A549 (cell line): Measurements from ENCODE around the gene CLDN5. TPM values are rescaled to one million over a fixed set of nuclear protein-coding genes. Genes with fewer than 3 reads are reported as not detected.

ENCODE experiments used
- ATAC-seq, 2 experiments: fragments of 200-7000 bp in 1 of 2; fragments of >200 bp in 1 of 2; cut with Nextera tagmentation in 1 of 2; cut with Tn5 transposase in 1 of 2; 3 replicates each; pipeline versions ENCODE4 v1.8.0 to v1.9.1; 2018 to 2020; ENCODE audit warnings: mild to moderate bottlenecking in 1 of 2, moderate library complexity in 1 of 2
- CTCF ChIA-PET: fragments of 300-600 bp; sonication (Branson Sonifier 250); formaldehyde crosslinking; extraction: SDS; loops from one replicate; lab custom pipeline; 2021; ENCODE audit warnings: antibody characterized with exemption, inconsistent platforms; lab: Yijun Ruan, JAX
- POLR2A ChIA-PET: fragments of 350-600 bp; formaldehyde crosslinking; extraction: SDS; loops from one replicate; lab custom pipeline; 2021; ENCODE audit warnings: antibody characterized with exemption, inconsistent platforms; lab: Yijun Ruan, JAX
- DNase-seq, 2 experiments: peaks; one replicate each; pipeline versions ENCODE4 v3.0.0 to v3.0.0-alpha.2; 2011 to 2016; ENCODE audit warnings: low read depth in 1 of 2, low spot score in 1 of 2
- FAIRE-seq: peaks from 2 replicates; lab custom pipeline; 2011; peaks lifted over from hg19 to GRCh38; lab: Jason Lieb, UNC
- H3K27ac ChIP-seq, 2 experiments: fragments of >200 bp; sonication (Bioruptor Twin); formaldehyde crosslinking; 3 replicates each; pipeline ENCODE4 v1.5.1; 2016 to 2017
- H3K4me1 ChIP-seq: fragments of >200 bp; sonication (Bioruptor Twin); formaldehyde crosslinking; 3 replicates; pipeline ENCODE4 v1.6.1; 2016
- H3K4me2 ChIP-seq: fragments of >200 bp; sonication (Bioruptor Twin); formaldehyde crosslinking; 3 replicates; pipeline ENCODE4 v1.6.1; 2016
- H3K4me3 ChIP-seq: fragments of >200 bp; sonication (Bioruptor Twin); formaldehyde crosslinking; 3 replicates; pipeline ENCODE4 v1.5.1; 2016
- H3K9me3 ChIP-seq: fragments of >200 bp; sonication (Bioruptor Twin); formaldehyde crosslinking; 3 replicates; pipeline ENCODE4 v1.6.1; 2016
- CBX2 ChIP-seq: fragments of 200-600 bp; sonication (generic); IDR thresholded peaks from 2 replicates; pipeline ENCODE4 v1.6.1; 2016; ENCODE audit warnings: low read depth, mild to moderate bottlenecking, borderline replicate concordance
- CBX8 ChIP-seq: fragments of 200-600 bp; sonication (generic); IDR thresholded peaks from 2 replicates; pipeline ENCODE4 v1.6.1; 2016
- EP300 ChIP-seq, 2 experiments: fragments of >200 bp; sonication (Bioruptor Twin); formaldehyde crosslinking; IDR thresholded peaks; 2 replicates in 1 of 2; 3 replicates in 1 of 2; pipeline ENCODE4 v1.6.1; 2016 to 2017
- FOSL2 ChIP-seq, 2 experiments: fragments of 450-650 bp in 1 of 2; fragments of >200 bp in 1 of 2; sonication (Bioruptor Twin) in 1 of 2; formaldehyde crosslinking; IDR thresholded peaks; 2 replicates each; pipeline versions ENCODE4 v1.5.0 to v1.6.1; 2016 to 2020; ENCODE audit warnings: mild to moderate bottlenecking in 1 of 2, moderate library complexity in 1 of 2
- FOXS1 ChIP-seq: fragments of 250-450 bp; sonication (Bioruptor Pico); IDR thresholded peaks from 2 replicates; pipeline ENCODE4 v1.5.0; 2020; ENCODE audit warnings: mild to moderate bottlenecking, moderate library complexity
- GATA3 ChIP-seq: IDR thresholded peaks from 2 replicates; pipeline ENCODE4 v1.6.1; 2012; ENCODE audit warnings: borderline replicate concordance
- HES2 ChIP-seq: fragments of >200 bp; sonication (Bioruptor Twin); formaldehyde crosslinking; IDR thresholded peaks from 2 replicates; pipeline ENCODE4 v1.6.1; 2016
- HMGXB4 ChIP-seq: fragments of 250-450 bp; sonication (Bioruptor Pico); IDR thresholded peaks from 2 replicates; pipeline ENCODE4 v1.5.0; 2021; ENCODE audit warnings: mild to moderate bottlenecking, moderate library complexity, borderline replicate concordance
- HOXA7 ChIP-seq: fragments of 250-450 bp; sonication (Bioruptor Pico); IDR thresholded peaks from 2 replicates; pipeline ENCODE4 v1.5.0; 2020; ENCODE audit warnings: mild to moderate bottlenecking, moderate library complexity
- HOXB5 ChIP-seq: fragments of 250-450 bp; sonication (Bioruptor Pico); IDR thresholded peaks from 2 replicates; pipeline ENCODE4 v1.5.0; 2020; ENCODE audit warnings: mild to moderate bottlenecking, moderate library complexity
- JUNB ChIP-seq: fragments of >200 bp; sonication (Bioruptor Twin); formaldehyde crosslinking; IDR thresholded peaks from 2 replicates; pipeline ENCODE4 v1.6.1; 2016
- NPAS2 ChIP-seq: fragments of 250-450 bp; sonication (Bioruptor Pico); IDR thresholded peaks from 2 replicates; pipeline ENCODE4 v1.8.0; 2022; ENCODE audit warnings: mild to moderate bottlenecking, moderate library complexity, borderline replicate concordance
- POLR2AphosphoS2 ChIP-seq: conservative IDR thresholded peaks from 2 replicates; pipeline ENCODE4 v1.6.1; 2012; ENCODE audit warnings: low read length, improper control_type of control experiment, inconsistent platforms
- RARB ChIP-seq: fragments of 250-450 bp; sonication (Bioruptor Pico); IDR thresholded peaks from 2 replicates; pipeline ENCODE4 v1.8.0; 2021; ENCODE audit warnings: mild to moderate bottlenecking, moderate library complexity
- SMC3 ChIP-seq: fragments of >200 bp; sonication (Bioruptor Twin); formaldehyde crosslinking; IDR thresholded peaks from 3 replicates; pipeline ENCODE4 v1.6.1; 2018; ENCODE audit warnings: inconsistent platforms
- SREBF2 ChIP-seq: fragments of 450-650 bp; IDR thresholded peaks from 2 replicates; pipeline ENCODE4 v1.6.1; 2014; ENCODE audit warnings: mild to moderate bottlenecking, moderate library complexity
- TP53 ChIP-seq: fragments of 250-450 bp; sonication (Bioruptor Pico); IDR thresholded peaks from 2 replicates; pipeline ENCODE4 v1.5.0; 2021; ENCODE audit warnings: mild to moderate bottlenecking, moderate library complexity
- ZFP36 ChIP-seq: fragments of 450-650 bp; IDR thresholded peaks from 2 replicates; pipeline ENCODE4 v1.6.1; 2014; ENCODE audit warnings: borderline replicate concordance; ENCODE audit not compliant: partially characterized antibody
- ZSCAN20 ChIP-seq: fragments of 250-450 bp; sonication (Bioruptor Pico); IDR thresholded peaks from 2 replicates; pipeline ENCODE4 v1.8.0; 2022; ENCODE audit warnings: mild to moderate bottlenecking, moderate library complexity
- WGBS: methylation state at CpG from one replicate; pipeline ENCODE4 v1.1.6; 2017; ENCODE audit errors: missing lambda C conversion rate; 5-methylcytosine and 5-hydroxymethylcytosine counted together
- polyA plus RNA-seq, 4 experiments: library from polyadenylated mRNA; depleted of rRNA in 3 of 4; stranded (reverse); fragments of >200 nt; fragmentation: RNase III in 1 of 4; extraction: RNeasy Plus Mini Kit Qiagen cat#74134 plus additional on column Dnase treatment in 1 of 4; gene quantifications; 2 replicates in 3 of 4; 3 replicates in 1 of 4; pipeline ENCODE4 v1.2.3, GENCODE V29; 2011 to 2017
- TF ChIP-seq, protein P1 (sequence below): fragments of 450-650 bp; IDR thresholded peaks from 2 replicates; pipeline ENCODE4 v1.6.1; 2014; ENCODE audit warnings: antibody characterized with exemption

The CLDN5 gene
- polyA plus RNA-seq, 2 of the 4 experiments (the other 2 are of a cell fraction): not detected

GRCh38 chr22:19498154-19498865 lies 25.9 kb downstream of the CLDN5 start:
- Histone ChIP-seq H3K27ac (no peak overlapping the region), H3K9me3 (no peaks in the 10 kb centered on the region), H3K4me1 (no peaks in the 10 kb centered on the region), H3K4me2 (no peak overlapping the region), H3K4me3 (no peak overlapping the region)
- POLR2A ChIA-PET: no interaction called here
- DNase-seq: no peak
- TF ChIP-seq HOXA7: no peak
- ATAC-seq: no peak
- CTCF ChIA-PET: interaction anchor here (0.6 to 1.7 kb wide), 2 partner anchors 24 to 132 kb away, joined by 3 to 17 read pairs; no protein-coding TSS in a partner anchor
- WGBS: 88% methylated on average over 1 of the region's 7 CpGs
- FAIRE-seq: no peak

DNA sequence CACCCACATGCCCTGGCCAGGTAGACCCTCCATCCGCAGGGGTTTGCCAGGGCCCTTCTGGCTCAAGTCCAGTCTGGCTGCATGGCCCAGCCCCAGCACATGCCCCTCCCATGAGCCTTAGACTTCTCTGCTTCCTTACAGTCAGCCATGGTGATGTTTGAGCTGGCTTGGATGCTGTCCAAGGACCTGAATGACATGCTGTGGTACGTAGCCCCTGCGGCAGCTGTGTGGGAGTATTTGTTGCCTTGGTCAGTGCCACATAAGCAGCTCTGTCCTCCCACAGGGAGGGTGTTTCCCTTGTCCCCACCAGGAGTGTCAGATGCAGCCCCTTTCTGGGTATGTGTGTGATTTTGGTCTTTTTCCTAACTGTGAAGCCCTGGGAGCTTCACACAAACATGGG lies 27.0 kb downstream of the CLDN5 start:
- H3K4me3 ChIP-seq: no peak overlapping the region
- H3K4me1 ChIP-seq: no peaks in the 10 kb centered on the region
- H3K9me3 ChIP-seq: no peaks in the 10 kb centered on the region
- H3K27ac ChIP-seq: no peak overlapping the region
- no peak overlapping the region for H3K4me2 ChIP-seq
- 100% methylated on average over 3 of the region's 3 CpGs for WGBS
- ATAC-seq (no peak), DNase-seq (no peak), FAIRE-seq (no peak)
- TF ChIP-seq, protein P1, sequence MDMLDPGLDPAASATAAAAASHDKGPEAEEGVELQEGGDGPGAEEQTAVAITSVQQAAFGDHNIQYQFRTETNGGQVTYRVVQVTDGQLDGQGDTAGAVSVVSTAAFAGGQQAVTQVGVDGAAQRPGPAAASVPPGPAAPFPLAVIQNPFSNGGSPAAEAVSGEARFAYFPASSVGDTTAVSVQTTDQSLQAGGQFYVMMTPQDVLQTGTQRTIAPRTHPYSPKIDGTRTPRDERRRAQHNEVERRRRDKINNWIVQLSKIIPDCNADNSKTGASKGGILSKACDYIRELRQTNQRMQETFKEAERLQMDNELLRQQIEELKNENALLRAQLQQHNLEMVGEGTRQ: no peak
- TF ChIP-seq ZFP36 (no peak), CBX8 (no peak), RARB (CRISPR knock-in tag) (no peak), SMC3 (no peak), FOXS1 (CRISPR knock-in tag) (no peak), FOSL2 (IDR thresholded peaks at IDR 0.05) (no peak), FOSL2 (CRISPR knock-in tag; IDR thresholded peaks at IDR 0.05) (no peak), HES2 (no peak), NPAS2 (CRISPR knock-in tag) (no peak)
- ChIA-PET POLR2A (no interaction called here), CTCF (interaction anchor here (1.0 to 1.7 kb wide), 2 partner anchors 131 to 133 kb away, joined by 3 to 17 read pairs; no protein-coding TSS in a partner anchor)

DNA sequence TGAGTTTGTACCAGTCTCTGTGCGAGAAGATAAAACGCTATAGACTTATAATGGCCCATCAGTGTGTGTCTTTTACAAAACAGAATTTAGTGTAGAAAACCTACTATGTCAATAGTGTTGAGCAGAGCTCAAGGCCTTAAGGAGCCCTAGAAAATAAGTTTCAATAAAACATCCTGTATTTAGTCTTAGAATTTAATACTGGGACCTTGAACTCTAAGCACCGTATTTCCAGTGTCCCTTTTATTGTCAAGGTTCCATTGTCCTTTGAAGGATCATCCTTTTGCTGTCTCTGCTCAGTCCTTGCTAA lies 27.9 kb downstream of the CLDN5 start:
- no peaks in the 10 kb centered on the region for H3K9me3 ChIP-seq
- H3K4me2 ChIP-seq: no peak overlapping the region
- no peak overlapping the region for H3K4me3 ChIP-seq
- TF ChIP-seq EP300 (IDR thresholded peaks at IDR 0.05) (no peak), ZSCAN20 (no peak), POLR2AphosphoS2 (no peak), FOSL2 (IDR thresholded peaks at IDR 0.05) (no peak), FOSL2 (CRISPR knock-in tag; IDR thresholded peaks at IDR 0.05) (no peak), JUNB (no peak), SREBF2 (no peak), HMGXB4 (CRISPR knock-in tag) (no peak), GATA3 (no peak), HES2 (no peak), TP53 (CRISPR knock-in tag) (no peak), CBX2 (no peak), HOXB5 (no peak)
- TF ChIP-seq, protein P1: no peak
- FAIRE-seq (no peak), DNase-seq (no peak), ATAC-seq (no peak)
- H3K4me1 ChIP-seq: no peaks in the 10 kb centered on the region
- no peak overlapping the region for H3K27ac ChIP-seq
- CTCF ChIA-PET: interaction anchor here (0.8 to 1.5 kb wide), 5 partner anchors 20 to 142 kb away, joined by 3 to 12 read pairs (median 4); no protein-coding TSS in a partner anchor
- WGBS: 99% methylated on average over 3 of the region's 3 CpGs
- POLR2A ChIA-PET: no interaction called here
